CD1c-positive myeloid dendritic cell (primary cell): Measurements from ENCODE around the gene C19orf44.
A peak's percentile ranks its signal among the peaks of the same experiment; 100 is the strongest.
"Not testable (repeated sequence)": the region's sequence is repeated elsewhere in the genome, so short reads cannot be mapped to it uniquely, and the experiment has no call there.

Experiments
- DNase-seq: peaks from one replicate; pipeline ENCODE4 v3.0.0-alpha.2; 2016; ENCODE audit errors: extremely low spot score

Gene C19orf44

GRCh38 chr19:16495982-16496612 lies at the start of gene C19orf44, which contains the start of gene CALR3:
TSS of gene C19orf44 (plus strand) at chr19:16496394. CDS start at chr19:16500793, 4,399 bp downstream.
TSS of gene CALR3 (minus strand) at chr19:16496167. CDS start at chr19:16496129, 38 bp downstream.
- peak; percentile 99 for DNase-seq

- DNase-seq, result peak; percentile 83
Observed at GRCh38 chr19:16446724-16447368, 49.3 kb upstream of the C19orf44 start.

DNA sequence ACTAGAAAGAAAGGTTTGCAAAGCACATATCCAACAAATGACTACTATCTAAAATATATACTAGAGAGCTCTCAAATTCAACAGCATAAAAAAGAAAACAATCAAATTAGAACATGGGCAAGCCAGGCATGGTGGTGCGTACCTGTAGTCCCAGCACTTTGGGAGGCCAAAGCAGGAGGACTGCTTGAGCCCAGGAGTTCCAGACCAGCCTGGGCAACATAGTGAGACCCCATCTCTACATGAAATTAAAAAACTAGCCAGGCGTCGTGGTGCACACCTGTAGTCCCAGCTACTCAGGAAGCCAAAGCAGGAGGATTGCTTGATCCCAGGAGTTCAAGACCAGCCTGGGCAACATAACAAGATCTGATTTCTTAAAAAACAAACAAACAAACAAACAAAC lies 47.3 kb upstream of the C19orf44 start:
- DNase-seq, result not testable (repeated sequence)

DNA sequence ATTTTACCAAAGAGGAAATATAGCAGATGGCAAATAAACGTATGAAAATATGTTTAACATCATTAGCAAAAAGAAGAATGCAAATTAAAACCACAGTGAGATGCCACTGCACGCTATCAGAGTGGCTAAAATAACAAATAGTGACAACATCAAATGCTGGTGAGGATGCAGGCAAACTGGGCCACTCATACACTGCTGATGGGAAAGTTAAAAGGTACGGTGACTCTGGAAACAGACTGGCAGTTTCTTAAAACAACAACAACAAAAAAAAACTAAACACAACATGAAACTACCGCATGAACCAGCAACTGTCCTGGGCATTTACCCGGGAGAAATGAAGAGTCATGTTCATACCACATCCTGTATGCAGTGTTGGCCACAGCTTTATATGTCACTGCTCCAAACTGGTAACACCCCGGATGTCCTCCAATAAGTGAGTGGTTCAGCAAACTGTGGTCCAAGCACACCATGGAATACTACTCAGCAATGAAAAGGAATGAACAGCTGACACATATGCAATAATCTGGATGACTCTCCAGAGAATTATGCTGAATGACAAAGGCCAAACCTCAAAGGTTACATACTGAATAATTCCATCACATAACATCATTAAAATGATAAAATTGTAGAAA lies 46.7 kb upstream of the C19orf44 start:
- DNase-seq, result peak; percentile 40

DNA sequence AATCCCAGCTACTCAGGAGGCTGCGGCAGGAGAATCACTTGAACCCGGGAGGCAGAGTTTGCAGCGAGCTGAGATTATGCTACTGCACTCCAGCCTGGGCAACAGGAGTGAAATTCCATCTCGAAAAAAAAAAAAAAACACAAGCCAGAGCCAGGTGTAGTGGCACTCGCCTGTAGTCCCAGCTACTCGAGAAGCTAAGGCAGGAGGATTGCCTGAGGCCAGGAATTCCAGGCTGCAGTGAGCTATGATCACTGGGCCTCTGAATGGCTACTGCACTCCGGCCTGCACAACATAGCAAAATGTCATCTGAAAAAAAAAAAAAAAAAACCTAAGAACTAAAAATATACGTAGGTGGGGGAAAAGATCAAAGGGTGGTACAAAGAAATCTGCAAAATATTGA lies 43.9 kb upstream of the C19orf44 start:
- no peak for DNase-seq

GRCh38 chr19:16454351-16454918 lies 41.8 kb upstream of the C19orf44 start:
- no peak for DNase-seq

DNA sequence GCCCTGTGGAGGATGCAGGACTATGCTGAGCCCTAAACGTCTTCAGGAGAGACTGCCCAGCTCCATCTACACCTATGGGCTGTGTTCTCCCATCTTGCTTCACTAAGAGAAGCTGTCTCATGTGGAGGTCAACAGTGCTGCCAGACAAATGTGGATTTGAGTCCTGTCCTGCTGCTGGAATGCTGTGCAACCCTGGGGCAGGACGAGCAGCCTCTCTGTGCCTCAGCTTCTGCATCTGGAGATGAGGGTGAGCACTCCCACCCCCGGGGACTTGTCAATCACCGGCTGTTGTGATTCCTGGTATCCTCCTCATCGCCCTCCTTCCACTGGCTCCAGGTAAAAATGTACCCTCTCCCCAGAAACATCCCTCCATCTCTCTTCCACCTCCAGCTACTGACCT lies 40.7 kb upstream of the C19orf44 start:
- DNase-seq, result no peak

DNA sequence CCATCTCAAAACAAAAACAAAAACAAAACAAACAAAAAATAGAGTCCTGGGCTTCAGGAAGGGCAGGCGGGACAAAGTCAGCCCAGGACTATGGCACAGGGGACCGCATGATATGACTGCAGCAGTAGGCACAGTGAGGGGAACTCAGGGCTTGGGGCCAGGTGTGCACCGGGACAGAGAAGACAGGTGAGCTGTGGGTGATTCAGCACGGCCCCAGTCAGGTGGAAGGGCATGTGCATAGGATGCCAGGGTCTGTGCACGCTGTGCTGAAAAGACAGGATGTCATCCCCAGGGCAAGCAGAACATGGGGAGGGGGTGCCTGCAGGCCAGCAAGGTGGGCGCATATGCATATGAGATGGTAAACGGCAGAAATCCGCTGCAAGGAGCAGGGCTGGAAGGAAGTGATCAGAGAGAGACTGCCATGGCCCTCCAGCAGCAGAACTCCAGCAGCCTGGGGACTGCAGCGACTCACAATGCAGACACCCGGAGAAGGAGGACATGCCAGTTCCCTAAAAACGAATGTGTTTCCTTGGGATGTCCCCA lies 39.5 kb upstream of the C19orf44 start:
- no peak for DNase-seq

- DNase-seq, result no peak
Observed at GRCh38 chr19:16457195-16457953, 38.8 kb upstream of the C19orf44 start.

DNA sequence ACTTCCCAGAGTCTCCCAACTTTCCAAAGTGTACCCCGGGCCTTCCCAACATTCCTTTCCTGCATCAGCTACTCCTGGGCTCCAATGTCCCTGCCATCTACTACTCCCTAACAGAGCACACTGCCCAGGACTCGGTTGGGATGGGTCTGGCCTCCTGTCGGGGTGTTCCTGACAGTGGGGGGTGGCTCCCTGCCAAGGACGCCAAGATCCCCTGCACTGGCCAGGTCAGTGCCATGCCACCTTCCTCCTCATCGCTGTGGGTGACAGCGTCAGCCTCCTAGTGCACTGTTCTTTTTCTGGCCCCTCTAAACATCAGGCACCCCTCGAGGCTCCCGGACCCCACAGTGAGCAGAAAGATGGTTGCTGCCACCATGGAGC lies 38.3 kb upstream of the C19orf44 start:
- DNase-seq, result no peak

GRCh38 chr19:16458391-16459341 lies 37.5 kb upstream of the C19orf44 start:
- DNase-seq, result no peak

DNA sequence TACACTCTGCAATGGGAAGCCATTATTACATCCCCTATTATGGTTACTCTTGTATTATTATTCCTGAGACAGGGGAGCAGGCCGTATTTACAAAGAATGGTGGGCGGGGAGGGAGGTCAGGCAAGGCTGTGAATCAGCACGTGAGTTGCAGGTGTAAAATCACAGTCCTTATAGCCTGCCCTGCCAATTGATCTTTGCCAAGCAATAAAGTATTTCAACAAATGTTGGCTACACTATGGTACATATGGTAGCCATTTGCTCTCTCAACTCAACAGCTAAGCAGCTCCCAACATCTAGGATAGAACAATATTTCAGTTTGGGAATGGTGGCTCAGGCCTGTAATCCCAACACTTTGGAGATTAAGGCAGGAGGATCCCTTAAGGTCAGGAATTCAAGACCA lies 36.5 kb upstream of the C19orf44 start:
- DNase-seq, result no peak

DNA sequence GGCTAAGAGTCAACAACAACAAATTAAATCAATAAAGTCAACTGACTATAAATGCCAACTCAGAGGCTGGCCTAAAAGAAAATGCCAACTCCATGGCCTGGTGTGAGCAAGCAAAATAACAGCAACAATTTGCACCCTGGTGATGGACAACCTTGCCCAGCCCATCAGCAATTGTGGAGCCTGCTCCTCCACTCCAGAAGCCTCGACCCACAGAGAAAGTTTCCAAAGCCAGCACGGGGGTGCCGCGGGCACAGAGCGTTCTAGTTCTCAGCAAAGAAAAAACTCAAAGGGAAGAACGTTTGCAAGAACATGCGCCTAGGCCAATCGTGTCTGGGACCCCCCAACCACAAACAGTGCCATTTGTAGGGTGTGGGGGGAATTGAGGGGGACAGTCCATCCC lies 35.7 kb upstream of the C19orf44 start:
- no peak for DNase-seq

- no peak for DNase-seq
Observed at GRCh38 chr19:16461630-16462051, 34.6 kb upstream of the C19orf44 start.

- no peak for DNase-seq
Observed at GRCh38 chr19:16462757-16463250, 33.4 kb upstream of the C19orf44 start.

DNA sequence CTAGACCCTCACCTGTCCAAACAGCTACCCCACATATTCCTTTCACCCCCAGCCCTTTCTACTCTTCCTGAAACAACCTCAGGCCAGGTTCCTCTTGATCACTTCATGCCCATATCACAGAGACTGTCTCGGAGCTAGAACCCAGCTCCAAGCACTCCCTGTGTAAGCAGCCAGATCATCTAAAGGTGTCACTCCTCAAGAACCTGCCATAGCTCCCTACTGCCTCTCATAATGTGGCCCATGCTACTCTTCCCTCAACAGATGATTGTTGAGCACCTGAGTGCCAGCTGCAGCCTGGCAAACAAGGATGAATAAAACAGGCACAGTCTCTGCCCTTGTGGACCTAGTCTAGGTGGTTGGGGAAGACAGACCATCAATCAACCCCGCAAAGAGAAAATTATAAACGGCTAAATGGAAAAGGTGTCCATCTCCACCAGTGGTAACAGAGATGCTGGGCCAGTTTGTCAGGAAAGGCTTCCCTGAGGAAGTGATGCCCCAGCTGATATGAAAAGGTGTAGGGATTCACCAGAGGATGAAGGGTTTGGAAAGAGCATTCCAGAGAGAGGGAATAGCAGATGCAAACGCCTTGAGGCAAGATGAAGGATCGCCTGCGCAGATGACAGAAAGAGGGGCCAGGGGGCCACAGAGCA lies 32.7 kb upstream of the C19orf44 start:
- DNase-seq, result no peak

- DNase-seq, result no peak
Observed at GRCh38 chr19:16463991-16464575, 32.1 kb upstream of the C19orf44 start.

- DNase-seq, result no peak
Observed at GRCh38 chr19:16465239-16465638, 31.0 kb upstream of the C19orf44 start.

DNA sequence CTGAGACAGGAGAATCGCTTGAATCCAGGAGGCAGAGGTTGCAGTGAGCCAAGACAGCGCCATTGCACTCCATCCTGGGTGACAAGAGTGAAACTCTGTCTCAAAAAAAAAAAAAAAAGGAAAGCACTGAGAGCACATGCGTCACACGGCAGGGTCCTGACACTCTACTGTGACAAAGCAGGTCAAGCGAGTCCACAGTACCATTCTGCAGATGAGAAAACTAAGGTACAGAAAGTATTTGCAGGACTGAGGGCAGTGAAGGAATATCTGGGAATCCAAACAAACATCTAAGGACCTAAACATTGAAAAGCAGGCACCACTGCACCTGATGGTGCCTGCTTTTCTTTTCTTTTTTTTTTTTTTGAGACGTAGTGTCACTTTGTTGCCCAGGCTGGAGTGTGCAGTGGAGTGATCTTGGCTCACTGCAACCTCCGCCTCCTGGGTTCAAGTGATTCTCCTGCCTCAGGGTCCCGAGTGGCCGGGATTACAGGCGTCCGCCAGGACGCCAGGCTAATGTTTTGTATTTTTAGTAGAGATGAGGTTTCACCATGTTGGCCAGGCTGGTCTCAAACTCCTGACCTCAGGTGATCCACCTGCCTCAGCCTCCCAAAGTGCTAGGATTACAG lies 29.3 kb upstream of the C19orf44 start:
- DNase-seq, result not testable (repeated sequence)
